Brain pericyte (primary cell): Measurements from ENCODE around the gene ERGIC1.
"Not testable (repeated sequence)": the region's sequence is repeated elsewhere in the genome, so short reads cannot be mapped to it uniquely, and the experiment has no call there.

Experiments used
- DNase-seq: peaks from one replicate; pipeline ENCODE4 v3.0.0-alpha.2; 2012; ENCODE audit warnings: low read depth, low spot score

Gene ERGIC1, protein sequence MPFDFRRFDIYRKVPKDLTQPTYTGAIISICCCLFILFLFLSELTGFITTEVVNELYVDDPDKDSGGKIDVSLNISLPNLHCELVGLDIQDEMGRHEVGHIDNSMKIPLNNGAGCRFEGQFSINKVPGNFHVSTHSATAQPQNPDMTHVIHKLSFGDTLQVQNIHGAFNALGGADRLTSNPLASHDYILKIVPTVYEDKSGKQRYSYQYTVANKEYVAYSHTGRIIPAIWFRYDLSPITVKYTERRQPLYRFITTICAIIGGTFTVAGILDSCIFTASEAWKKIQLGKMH

DNA sequence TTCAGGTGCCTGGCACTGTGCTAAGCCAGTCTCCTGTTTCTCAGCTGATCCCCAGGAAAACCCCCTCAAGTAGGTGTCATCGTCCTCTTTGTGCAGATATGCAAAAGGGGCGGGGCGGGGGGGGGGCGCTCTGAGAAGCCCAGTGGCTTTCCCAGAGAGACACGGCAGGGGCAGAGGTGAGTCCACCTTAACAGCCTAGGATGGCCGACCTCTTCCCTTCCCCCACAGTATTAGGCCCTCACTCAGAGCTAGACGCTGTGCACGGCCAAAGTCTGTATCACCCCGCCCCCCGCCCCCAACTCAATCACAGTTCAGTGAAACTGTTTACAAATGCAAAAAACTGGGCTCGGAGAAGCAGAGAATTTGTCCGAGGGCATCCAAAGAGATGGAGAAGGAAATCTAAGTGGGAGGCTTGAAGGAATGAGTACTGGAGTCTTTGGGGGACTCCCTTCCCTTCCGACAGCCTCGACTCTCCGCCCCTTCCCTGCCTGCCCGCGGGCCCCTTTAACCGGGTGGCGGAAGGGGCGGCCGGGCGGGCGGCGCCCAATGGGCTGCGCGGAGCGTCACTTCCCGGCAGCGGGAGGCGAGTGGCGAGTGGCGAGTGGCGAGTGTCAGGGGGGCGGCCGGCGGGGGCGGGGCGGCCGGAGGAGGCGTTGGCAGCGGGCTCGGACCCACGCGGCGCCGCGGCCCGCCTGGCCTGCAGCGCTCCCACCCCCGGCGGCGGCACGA, at the start of gene ERGIC1:
ERGIC1 (plus strand) TSS at position 566 of the 729 bp plus-strand sequence; CDS start at position 729, 163 bp downstream.
- no peak for DNase-seq

DNA sequence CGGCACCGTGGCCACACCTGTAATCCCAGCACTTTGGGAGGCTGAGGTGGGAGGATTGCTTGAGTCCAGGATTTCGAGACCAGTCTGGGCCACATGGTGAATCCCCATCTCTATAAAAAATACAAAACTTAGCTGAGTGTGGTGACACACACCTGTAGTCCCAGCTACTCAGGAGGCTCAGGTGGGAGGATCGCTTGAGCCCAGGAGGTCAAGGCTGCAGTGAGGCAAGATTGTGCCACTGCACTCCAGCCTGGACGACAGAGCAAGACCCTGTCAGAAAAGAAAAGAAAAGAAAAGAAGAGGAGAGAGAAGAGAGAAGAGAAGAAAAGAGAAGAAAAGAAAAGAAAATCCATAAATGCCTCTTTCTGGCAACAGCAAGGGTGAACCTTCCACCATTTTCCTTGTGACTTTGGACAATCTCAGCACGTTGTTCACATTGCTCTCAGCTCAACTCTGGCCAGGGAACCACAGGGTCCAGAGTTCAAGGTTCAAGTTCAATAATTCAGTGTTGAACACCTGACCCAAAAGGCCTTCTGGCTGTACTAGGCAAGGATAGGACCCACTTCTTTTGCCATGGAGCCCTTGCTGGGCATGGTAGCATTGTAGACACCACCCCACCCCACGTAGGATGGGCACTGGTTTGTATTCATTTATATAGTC, 48.5 kb upstream of the ERGIC1 start:
- no peak for DNase-seq

DNA sequence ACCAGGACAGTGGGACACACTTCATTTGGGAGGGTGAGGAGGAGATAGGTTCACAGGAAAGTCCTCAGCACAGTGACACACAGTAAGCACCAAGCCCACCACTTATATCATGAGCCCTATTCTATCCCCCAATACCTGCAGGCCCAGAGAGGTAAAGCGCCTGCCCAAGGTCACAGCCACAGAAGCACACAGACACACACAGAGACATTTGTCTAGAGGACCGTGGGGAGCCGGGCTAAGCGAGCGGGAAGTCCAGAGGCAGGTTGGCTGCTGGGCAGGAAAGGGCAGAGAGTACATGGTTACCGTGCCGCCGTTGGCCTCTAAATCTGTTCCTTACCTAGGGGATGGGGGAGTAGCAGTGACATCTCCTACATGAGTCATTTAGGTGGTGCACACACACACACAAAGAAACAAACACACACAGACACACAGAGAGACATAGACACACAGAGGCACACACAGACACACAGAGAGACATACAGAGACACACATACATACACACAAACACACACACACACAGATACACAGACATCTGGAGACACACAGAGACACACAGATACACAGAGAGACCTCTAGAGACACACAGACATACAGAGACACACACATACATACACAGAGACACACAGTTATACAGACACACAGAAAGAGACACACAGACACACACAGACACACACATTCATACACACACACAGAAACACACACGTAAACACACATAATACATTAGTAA, 47.2 kb upstream of the ERGIC1 start:
- no peak for DNase-seq

DNA sequence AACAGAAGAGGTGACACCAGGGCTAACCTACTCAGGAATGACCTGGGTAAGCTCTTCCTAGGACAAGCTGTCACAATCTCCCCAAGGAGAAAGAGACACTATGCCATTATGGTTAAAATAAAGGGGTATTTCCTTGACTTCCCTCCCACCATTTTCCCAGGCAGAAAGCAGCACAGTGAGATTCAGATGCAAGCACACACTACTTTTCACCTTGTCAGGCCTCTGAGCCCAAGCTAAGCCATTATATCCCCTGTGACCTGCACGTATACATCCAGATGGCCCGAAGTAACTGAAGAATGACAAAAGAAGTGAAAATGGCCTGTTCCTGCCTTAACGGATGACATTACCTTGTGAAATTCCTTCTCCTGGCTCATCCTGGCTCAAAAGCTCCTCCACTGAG, 46.5 kb upstream of the ERGIC1 start:
- DNase-seq, result not testable (repeated sequence)

DNA sequence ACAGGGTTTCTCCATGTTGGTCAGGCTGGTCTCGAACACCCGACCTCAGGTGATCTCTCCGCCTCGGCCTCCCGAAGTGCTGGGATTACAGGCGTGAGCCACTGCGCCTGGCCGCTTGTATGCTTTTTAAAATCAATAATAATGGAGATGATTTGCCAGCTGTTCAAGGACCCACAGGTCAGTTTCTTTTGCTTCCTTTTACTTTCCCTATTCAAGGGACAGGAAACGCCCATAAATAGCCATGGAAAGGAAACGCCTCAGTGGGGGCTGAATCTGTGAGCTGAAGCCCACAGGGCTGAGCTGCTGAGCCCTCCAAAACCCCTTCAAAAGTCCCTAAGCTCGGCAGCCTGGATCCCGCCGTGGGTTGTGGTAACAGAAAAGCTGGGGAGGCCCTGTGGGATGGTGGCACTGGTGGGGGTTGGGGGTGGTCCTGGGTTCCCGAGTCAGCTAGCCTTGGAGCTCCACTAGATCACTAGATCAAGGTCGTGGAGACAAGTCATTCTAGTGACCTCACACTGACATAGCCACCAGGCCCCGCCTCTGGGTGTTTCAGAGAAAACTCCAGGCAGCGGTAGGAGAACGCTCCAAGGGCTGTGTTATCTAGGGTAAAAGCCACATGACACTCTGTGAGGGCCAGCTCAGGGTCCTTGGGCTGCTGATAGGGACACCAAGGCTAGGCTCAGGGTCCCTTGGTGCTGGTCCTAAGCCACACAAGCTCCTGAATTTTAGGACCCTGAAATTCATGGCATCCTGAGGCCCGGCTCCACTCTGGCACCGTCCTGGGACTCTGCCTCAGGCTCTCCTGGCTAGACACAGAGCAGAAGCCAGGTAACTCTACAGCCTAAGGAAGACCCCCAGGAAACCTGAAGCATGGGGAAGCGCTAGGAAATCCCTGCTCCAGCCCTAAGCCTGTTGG, 45.0 kb upstream of the ERGIC1 start:
- no peak for DNase-seq

DNA sequence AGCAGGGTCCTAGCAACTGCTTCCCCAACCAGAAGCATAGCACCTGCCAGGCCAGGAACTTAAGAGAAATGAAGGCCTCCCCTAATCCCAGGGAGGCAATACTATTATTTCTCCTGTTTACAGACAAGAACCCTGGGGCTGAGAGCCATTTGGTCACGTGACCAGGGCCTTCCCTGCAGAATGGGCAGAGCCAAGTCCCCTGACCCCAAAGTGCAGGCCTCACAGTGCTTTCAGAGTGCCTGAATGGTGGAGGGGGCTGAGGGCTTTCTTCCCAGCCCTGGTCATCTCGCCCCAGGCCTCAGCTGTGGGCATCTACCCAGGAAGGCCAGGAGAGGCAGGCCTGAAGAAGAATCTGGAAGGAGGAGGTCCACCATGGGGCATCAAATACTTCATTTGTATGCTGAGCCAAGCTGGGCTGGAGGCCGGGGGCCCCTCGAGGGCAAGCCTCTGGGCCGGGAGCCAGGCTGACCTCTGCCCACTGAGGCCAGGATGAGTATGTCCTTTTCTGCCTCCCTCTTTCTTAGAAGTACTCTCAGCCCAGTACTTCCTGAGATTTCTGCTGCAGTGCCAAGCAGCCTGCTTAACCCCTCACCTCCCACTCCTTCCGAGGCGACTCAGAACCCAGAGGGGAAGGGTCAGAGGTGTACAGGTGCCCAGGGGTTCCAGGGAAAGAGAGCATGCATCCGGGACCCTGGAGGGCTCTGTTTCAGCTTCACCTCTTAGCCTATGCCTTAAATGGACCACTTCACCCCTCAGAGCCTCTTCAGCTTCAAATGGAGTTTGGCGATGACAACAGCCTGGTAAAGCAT, 44.2 kb upstream of the ERGIC1 start:
- DNase-seq, result no peak

DNA sequence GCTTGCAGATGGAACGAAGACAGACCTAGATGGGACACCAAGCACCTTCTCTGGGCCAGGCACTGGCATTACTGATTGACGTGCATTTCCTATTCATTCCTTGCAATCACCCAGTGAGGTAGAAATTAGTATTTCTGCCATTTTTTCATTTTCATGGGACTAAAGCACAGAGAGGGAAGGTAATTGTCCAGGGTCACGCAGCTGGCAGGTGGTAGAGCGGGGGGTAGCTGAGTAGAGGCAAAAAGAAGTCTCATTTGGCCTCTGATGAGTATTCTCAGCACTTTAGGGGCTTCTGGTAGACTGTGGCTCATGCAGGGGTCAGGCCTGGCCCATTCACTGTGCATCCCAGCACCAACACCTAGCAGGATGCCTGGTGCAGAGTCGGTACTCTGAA, 43.6 kb upstream of the ERGIC1 start:
- no peak for DNase-seq

DNA sequence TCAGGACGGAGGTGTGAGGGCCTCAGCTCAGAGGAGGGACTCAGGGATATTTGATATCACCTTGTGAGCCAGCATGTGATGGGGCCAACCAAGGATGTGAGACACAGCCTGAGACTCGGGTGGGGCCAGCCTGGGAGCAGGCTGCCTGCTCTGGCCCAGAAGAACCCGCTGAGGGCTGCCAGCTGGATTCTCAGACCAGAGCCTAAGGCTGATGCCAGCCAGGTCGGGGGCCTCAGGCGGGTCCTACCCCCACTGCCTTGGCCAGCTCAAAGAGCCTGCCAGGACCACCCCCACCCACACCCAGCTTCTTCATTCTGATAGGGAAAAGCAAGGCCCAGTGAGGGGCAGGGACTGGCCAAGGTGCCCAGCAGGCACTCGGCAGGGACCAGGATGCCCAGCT, 42.8 kb upstream of the ERGIC1 start:
- DNase-seq, result no peak

DNA sequence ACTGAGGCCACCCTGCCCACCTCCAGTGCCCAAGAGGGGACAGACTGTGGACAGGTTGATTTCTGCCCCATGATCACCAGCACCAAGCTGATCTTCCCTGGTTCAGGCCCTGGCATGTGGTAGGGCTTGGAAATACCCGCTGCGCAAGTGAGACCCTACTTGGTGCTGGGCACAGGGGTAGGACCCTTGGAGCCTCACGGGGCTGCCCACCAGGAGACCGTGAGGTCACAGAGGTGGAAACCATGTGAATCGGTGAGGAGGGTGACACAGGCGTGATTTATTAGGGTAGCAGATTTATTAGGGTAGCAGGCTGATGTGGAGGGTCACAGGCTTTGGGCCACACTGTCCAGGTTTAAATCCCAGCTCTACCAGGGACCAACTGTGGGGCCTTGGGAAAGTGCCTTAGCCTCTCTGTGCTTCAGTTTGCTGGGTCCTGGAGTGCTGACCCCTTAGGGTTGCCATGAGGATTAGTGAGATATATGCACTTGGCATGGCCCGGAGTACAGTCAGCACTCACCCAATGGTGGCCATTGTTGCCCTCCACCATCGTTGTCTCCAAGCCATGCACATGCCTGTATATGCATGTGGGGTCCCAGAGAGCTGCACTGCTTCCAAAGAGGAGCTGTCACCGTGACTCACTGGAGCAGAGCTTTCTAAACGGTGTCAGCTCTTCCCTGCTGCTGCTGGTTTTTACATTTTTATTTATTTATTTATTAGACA, 42.2 kb upstream of the ERGIC1 start:
- no peak for DNase-seq

DNA sequence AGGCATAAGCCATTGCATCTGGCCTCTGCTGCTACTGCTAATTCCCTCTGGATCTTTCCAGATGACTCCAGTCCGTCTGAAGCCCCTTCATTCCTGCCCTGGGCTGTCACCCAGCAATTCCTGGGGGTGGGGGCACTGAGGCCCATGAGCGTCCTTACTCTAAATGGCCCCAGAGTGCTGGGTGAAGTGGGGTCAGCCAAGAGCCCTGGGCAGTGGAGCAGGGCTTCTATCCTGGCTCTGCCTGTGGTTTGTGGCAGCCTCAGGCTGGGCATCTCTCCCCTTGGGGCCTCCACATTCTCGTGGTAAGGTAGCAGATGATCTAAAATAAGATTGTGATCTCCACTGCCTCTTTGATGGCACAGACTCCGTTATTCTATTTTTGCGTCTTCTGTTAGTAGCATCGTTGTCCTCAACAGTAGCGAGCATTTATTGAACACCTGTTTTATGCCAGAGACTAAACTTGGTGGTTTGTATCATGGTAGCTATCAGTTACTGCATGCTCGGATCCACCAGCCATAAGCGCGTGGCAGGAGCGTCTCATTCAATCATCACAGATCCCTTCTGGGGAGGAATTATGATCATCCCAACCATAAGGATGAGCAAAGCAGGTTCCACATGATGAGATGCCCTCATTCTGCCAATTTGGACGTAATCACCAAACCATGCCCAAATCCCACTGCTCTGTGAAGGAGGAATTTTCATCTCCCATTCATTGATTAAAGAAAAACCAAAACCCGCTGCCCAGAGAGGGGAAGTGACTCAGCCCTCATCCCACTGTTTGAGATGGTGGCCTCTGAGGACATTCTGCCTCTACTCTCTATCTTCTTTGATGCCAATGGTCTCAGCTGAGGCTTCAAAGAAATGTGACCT, 41.1 kb upstream of the ERGIC1 start:
- no peak for DNase-seq

DNA sequence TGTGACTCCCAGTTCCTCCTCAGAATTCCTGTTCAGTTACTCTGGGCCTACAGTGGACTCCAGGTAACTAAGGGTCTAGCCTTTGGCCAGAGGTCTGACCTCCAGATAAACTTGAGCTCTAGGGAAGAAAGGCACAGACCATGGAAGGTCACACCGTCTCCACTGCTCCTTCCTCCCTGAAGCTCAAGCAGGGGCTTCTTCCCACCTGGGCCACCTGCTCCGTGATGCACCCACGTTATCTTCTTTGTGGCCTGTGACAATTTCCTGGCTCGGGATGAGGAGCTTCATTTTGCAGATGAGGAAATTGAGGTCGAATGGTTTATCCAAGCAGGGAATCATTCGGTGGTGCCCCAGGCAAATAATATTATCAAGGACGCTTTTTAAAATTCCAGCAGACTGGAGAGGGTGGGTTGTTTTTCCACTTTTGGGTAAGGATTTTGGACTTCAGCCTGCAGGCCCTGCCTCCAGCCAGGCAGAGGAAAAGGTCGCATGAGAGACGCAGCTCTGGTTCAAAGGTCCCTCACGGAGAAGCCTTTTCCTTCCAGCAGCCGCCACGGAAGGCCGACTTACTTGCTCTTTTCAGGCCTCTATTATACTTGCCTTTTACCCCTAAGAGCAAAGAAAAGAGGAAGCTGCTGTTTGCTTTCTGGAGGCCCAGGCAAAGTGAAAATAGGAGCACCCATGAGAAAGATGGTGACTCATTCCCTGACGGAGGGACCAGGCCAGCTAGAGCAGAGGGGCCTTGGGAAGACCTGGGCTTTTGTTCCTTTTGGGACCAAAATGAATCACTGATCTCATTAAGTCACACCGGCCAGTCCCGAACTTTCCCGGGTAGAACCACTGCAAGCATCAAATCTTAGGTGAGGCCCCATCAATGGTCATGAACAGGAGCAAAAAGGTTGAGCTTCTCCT, 40.2 kb upstream of the ERGIC1 start:
- DNase-seq, result no peak

DNA sequence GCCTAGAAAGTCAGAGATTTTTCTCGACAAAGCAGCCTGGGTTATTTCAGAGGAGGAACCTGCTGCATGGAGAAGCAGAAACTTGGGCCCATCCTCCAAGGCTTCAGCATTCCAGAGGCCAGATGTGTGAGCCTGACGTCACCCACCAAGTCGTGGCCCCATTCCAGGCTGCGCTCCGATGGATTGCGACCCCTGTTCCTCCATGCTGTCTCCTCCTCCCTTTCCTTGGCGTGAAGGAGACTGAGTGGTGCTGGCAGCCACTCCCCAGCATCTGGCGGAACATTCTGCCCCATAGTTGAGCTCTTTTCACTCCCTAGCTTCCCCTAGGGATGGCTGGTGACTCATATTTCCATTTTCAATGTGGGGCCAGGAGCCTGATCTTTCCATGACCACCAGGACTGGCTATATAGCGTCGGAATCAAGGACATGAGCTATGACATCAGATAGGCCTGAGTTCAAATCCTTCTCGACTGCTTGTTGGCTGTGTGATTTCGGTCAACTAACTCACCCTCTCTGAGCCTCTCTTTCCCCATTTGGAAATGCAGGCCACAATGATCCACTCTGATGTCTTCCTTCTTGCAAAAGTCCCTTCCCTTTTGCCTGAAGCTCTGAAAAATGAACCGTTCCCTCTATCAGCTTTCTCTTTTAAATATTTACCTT, 38.6 kb upstream of the ERGIC1 start:
- DNase-seq, result peak; percentile 92

DNA sequence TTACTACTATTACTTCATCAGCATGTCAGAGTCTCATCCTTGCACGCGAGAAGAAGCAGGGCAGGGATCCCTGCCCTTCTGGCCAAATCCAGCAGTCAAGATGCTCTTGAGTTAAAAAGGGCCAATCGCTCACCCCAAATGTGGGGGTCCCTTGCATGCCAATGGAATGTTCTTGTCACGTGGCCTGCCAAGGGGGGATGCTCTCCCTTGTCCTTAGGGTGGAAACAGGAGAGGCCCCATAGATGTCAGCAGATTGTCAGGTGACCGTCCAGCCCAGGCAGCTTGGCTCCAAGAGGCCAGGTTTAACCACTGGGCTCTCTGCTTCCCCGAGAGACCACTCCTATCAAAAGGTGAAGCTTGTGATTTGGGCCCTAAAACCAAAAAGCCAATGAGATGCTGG, 37.7 kb upstream of the ERGIC1 start:
- no peak for DNase-seq

DNA sequence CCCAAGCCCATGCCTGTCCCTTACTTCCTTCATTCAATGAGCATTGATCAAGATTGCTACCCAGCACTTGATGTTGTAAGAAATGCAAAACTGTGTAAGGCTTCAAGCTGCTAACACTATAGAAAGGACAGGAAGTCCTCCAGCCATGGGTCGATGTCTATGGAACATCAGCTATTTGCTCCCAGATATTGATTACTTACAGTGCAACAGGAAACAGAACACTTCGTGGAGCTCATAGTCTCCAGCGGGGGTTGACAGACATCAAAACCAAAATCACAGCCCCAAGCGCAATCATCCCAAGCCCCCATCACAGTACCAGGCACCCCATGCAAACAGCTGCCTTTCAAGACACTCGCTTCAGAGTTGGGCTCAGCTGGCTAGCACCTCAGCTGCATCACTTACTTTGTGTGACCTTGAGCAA, 36.3 kb upstream of the ERGIC1 start:
- DNase-seq, result no peak

DNA sequence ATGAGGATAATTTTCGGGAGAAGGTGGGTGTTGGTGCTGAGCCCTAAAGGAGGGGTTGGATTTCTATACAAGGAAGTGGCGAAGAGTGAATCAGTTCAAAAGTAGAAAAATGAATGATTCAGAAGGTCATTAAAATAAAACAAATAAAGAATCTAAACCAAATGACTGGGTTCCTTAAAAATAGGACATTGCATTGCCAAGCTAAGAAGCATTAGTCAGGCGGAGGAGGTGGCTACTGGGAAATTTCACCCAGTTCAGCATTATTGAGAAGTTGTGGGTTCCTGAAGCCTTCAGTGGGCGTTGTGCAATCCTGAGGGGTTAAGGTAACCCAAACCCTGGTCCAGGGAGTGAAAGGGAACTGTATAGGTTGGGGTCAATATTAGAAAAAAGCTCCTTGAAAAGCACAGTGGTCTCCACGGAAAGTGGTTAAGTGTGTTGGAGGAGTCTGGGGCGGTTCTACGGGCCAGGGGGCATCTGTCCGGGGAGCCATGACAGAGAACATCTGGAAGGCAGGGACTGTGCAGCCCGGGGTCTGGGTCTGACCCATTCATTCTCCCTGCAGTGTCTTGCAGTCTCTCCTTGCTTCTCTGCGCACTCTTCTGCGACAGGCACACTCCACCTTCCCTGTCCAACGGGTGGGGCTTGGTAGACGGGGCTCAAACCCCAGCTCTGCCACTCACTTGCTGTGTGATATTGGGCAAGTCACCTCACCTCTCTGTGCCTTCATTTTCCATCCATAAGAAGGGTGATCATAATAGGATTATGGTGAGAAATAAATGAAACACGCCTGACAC, 35.4 kb upstream of the ERGIC1 start:
- DNase-seq, result no peak

DNA sequence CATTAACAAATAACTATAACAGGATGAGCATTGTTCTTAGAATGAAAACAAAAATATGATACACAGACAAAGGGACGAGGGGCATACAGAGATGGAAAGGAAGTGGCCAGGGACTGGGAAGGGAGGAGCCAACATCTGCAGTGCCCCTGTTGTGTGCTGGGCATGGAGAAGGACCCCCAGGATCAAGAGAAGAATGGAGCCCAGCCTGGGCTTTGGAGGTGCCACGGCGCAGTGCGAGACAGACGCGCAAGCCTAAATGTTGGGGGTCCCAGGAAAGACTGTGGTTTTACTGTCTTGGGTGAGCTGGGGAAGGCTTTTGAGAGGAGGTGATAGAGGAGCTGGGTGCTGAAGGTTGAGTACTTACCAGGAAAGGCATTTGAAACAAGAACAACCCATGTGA, 34.6 kb upstream of the ERGIC1 start:
- DNase-seq, result no peak
